Measurements from ENCODE around the gene EPHA4. TPM values are rescaled to one million over a fixed set of nuclear protein-coding genes. Genes with fewer than 3 reads are reported as not detected.

Gene EPHA4
- polyA plus RNA-seq, 1 of the 3 experiments (the other 2 are of a cell fraction), result 0.90 TPM

GRCh38 chr2:221551864-221552263 is 20.2 kb downstream of the EPHA4 start:
- no peak overlapping the region for H3K4me3 ChIP-seq (ENCODE audit: low read depth in 2 of 2, low read length in 1 of 2)
- H3K36me3 ChIP-seq (replicated peaks in 1 of 2; ENCODE audit: control insufficient read depth in 1 of 2, insufficient read depth in 2 of 2, low read length in 1 of 2), result no peaks in the 10 kb centered on the region
- H4K20me1 ChIP-seq (ENCODE audit: insufficient read depth), result no peaks in the 10 kb centered on the region
- H3F3A ChIP-seq (replicated peaks; ENCODE audit: insufficient read depth), result no peaks in the 10 kb centered on the region
- H3K27me3 ChIP-seq (ENCODE audit: insufficient read depth), result no peaks in the 10 kb centered on the region
- 0% methylated on average over 1 of the region's 1 CpG for WGBS (ENCODE audit: low lambda C conversion rate)
- ChIA-PET CTCF (interaction anchor here (3.2 kb wide), 1 partner anchor 22 kb away, joined by 10 read pairs; no protein-coding TSS in a partner anchor), POLR2A (no interaction called here)
- no peak for TF ChIP-seq NRF1 (IDR thresholded peaks at IDR 0.05; ENCODE audit: low read depth, low read length)
- no peak for TF ChIP-seq EP300 (IDR thresholded peaks at IDR 0.05; ENCODE audit: borderline replicate concordance in 1 of 2, low read depth in 1 of 2, low read length in 1 of 2)
- no peak for TF ChIP-seq RXRA (IDR thresholded peaks at IDR 0.05; ENCODE audit: borderline replicate concordance, low read depth)
- TF ChIP-seq GABPA (IDR thresholded peaks at IDR 0.05; ENCODE audit: low read depth), result no peak
- TF ChIP-seq USF1 (IDR thresholded peaks at IDR 0.05; ENCODE audit: borderline replicate concordance, low read depth), result no peak
- TF ChIP-seq, protein P1, sequence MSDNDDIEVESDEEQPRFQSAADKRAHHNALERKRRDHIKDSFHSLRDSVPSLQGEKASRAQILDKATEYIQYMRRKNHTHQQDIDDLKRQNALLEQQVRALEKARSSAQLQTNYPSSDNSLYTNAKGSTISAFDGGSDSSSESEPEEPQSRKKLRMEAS (IDR thresholded peaks at IDR 0.05; ENCODE audit: low read depth), result no peak
- no peak for TF ChIP-seq NFIC (IDR thresholded peaks at IDR 0.05; ENCODE audit: borderline replicate concordance)
- TF ChIP-seq, protein P2, sequence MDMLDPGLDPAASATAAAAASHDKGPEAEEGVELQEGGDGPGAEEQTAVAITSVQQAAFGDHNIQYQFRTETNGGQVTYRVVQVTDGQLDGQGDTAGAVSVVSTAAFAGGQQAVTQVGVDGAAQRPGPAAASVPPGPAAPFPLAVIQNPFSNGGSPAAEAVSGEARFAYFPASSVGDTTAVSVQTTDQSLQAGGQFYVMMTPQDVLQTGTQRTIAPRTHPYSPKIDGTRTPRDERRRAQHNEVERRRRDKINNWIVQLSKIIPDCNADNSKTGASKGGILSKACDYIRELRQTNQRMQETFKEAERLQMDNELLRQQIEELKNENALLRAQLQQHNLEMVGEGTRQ (IDR thresholded peaks at IDR 0.05; ENCODE audit: borderline replicate concordance, low read depth, low read length), result no peak
- TF ChIP-seq, protein P3, sequence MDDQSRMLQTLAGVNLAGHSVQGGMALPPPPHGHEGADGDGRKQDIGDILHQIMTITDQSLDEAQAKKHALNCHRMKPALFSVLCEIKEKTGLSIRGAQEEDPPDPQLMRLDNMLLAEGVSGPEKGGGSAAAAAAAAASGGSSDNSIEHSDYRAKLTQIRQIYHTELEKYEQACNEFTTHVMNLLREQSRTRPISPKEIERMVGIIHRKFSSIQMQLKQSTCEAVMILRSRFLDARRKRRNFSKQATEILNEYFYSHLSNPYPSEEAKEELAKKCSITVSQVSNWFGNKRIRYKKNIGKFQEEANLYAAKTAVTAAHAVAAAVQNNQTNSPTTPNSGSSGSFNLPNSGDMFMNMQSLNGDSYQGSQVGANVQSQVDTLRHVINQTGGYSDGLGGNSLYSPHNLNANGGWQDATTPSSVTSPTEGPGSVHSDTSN (IDR thresholded peaks at IDR 0.05), result no peak
- TF ChIP-seq RAD21 (IDR thresholded peaks at IDR 0.05; ENCODE audit: low read length), result no peak
- TF ChIP-seq RFX5 (IDR thresholded peaks at IDR 0.05; ENCODE audit: low read length), result no peak
- no peak for TF ChIP-seq GATA2 (CRISPR knock-in tag; IDR thresholded peaks at IDR 0.05)
- no peak for TF ChIP-seq CHD2 (IDR thresholded peaks at IDR 0.05; ENCODE audit: low read length, partially characterized antibody)
- TF ChIP-seq RCOR1 (IDR thresholded peaks at IDR 0.05; ENCODE audit: low read length), result no peak
- no peak for TF ChIP-seq TEAD4 (IDR thresholded peaks at IDR 0.05; ENCODE audit: borderline replicate concordance, insufficient read depth)
- no peak for TF ChIP-seq TAF1 (IDR thresholded peaks at IDR 0.05; ENCODE audit: borderline replicate concordance, low read depth, low read length)
- H3K9me2 ChIP-seq, result no peaks in the 10 kb centered on the region
- no peaks in the 10 kb centered on the region for H3K4me1 ChIP-seq (ENCODE audit: control insufficient read depth in 1 of 2, insufficient read depth in 2 of 2, low read depth in 1 of 2, low read length in 1 of 2)
- H3K27ac ChIP-seq (ENCODE audit: low read depth in 2 of 2, low read length in 1 of 2), result no peak overlapping the region
- no peak overlapping the region for H3K9ac ChIP-seq
- H3K79me2 ChIP-seq (ENCODE audit: insufficient read depth), result no peaks in the 10 kb centered on the region
- DNase-seq, result no peak
- H3K4me2 ChIP-seq, result no peak overlapping the region
- H2AFZ ChIP-seq (ENCODE audit: low read depth), result no peak overlapping the region
- no peaks in the 10 kb centered on the region for H3K9me3 ChIP-seq

DNA sequence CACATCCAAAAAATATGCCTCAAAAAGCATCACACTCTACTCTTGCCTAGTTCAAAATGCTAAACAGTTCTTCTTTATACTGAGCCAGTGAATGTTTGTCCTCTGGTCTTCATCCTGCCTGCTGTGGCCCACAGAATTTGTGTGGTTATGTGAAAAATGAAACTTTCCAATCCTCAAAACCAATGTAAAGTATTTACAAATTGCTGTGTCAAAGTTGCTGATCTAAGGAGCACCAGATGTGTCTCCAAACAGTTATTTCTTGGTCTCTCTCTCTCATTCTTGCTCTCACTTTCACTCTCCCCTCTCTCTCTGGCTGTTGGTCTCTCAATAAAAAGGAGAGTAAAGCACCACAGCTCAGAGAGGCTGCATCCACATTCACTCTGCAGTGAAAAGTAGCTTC is 23.0 kb downstream of the EPHA4 start:
- ChIA-PET CTCF (no interaction called here), POLR2A (no interaction called here)
- H3K27ac ChIP-seq (ENCODE audit: low read depth in 2 of 2, low read length in 1 of 2), result no peak overlapping the region
- TF ChIP-seq CHD2 (IDR thresholded peaks at IDR 0.05; ENCODE audit: low read length, partially characterized antibody), result no peak
- TF ChIP-seq FOXM1 (IDR thresholded peaks at IDR 0.05; ENCODE audit: low read depth), result no peak
- TF ChIP-seq, protein P3 (IDR thresholded peaks at IDR 0.05), result no peak
- no peak for TF ChIP-seq REST (IDR thresholded peaks at IDR 0.05; ENCODE audit: low read depth, low read length)
- TF ChIP-seq MXI1 (IDR thresholded peaks at IDR 0.05; ENCODE audit: low read depth, low read length), result no peak
- TF ChIP-seq POLR2AphosphoS5 (IDR thresholded peaks at IDR 0.05; ENCODE audit: low read depth, low read length), result no peak
- TF ChIP-seq JUND (IDR thresholded peaks at IDR 0.05), result no peak
- TF ChIP-seq, protein P1 (IDR thresholded peaks at IDR 0.05; ENCODE audit: low read depth), result no peak

More for the DNA sequence above, 23.0 kb downstream of the EPHA4 start:
- no peak overlapping the region for H3K4me3 ChIP-seq (ENCODE audit: low read depth in 2 of 2, low read length in 1 of 2)
- no peak overlapping the region for H3K4me2 ChIP-seq
- no peak overlapping the region for H2AFZ ChIP-seq (ENCODE audit: low read depth)
- no peaks in the 10 kb centered on the region for H3K27me3 ChIP-seq (ENCODE audit: insufficient read depth)
- H3K79me2 ChIP-seq (ENCODE audit: insufficient read depth), result no peaks in the 10 kb centered on the region
- H3K9ac ChIP-seq, result no peak overlapping the region
- H3K9me2 ChIP-seq, result no peaks in the 10 kb centered on the region
- H3K36me3 ChIP-seq (replicated peaks in 1 of 2; ENCODE audit: control insufficient read depth in 1 of 2, insufficient read depth in 2 of 2, low read length in 1 of 2), result no peaks in the 10 kb centered on the region
- no peaks in the 10 kb centered on the region for H3K4me1 ChIP-seq (ENCODE audit: control insufficient read depth in 1 of 2, insufficient read depth in 2 of 2, low read depth in 1 of 2, low read length in 1 of 2)
- DNase-seq, result no peak
- H3F3A ChIP-seq (replicated peaks; ENCODE audit: insufficient read depth), result no peaks in the 10 kb centered on the region
- no peaks in the 10 kb centered on the region for H4K20me1 ChIP-seq (ENCODE audit: insufficient read depth)
- H3K9me3 ChIP-seq, result no peaks in the 10 kb centered on the region
